GM21360 (cell line): ENCODE results near the gene RAI2.

Experiments used
- ATAC-seq: cut with Tn5 transposase; IDR thresholded peaks from one replicate; pipeline ENCODE4 v1.9.1; 2021; ENCODE audit warnings: mild to moderate bottlenecking, moderate library complexity; ENCODE audit not compliant: unreplicated experiment

The RAI2 gene

GRCh38 chrX:17860811-17861488 lies at the start of gene RAI2:
TSS of gene RAI2 (minus strand) at chrX:17861298. CDS start at chrX:17802010, 59,288 bp downstream.
- no peak for ATAC-seq

- no peak for ATAC-seq
Observed at GRCh38 chrX:17888421-17888820, 27.3 kb upstream of the RAI2 start.

GRCh38 chrX:17882680-17883079 lies 21.6 kb upstream of the RAI2 start:
- no peak for ATAC-seq

- no peak for ATAC-seq
Observed at GRCh38 chrX:17878028-17878670, 17.1 kb upstream of the RAI2 start.

GRCh38 chrX:17876135-17876534 lies 15.0 kb upstream of the RAI2 start:
- no peak for ATAC-seq

GRCh38 chrX:17869580-17869979 lies 8.5 kb upstream of the RAI2 start:
- ATAC-seq: no peak

GRCh38 chrX:17861489-17862011 lies 452 bp upstream of the RAI2 start:
- no peak for ATAC-seq

- ATAC-seq: no peak
Observed at GRCh38 chrX:17860179-17860780, 818 bp downstream of the RAI2 start.

- ATAC-seq: no peak
Observed at GRCh38 chrX:17859609-17860178, 1.4 kb downstream of the RAI2 start.

GRCh38 chrX:17854531-17854930 lies 6.6 kb downstream of the RAI2 start:
- no peak for ATAC-seq

GRCh38 chrX:17854069-17854468 lies 7.0 kb downstream of the RAI2 start:
- no peak for ATAC-seq

- no peak for ATAC-seq
Observed at GRCh38 chrX:17851874-17852273, 9.2 kb downstream of the RAI2 start.

GRCh38 chrX:17848545-17849265 lies 12.4 kb downstream of the RAI2 start:
- ATAC-seq: no peak

- no peak for ATAC-seq
Observed at GRCh38 chrX:17846045-17846444, 15.1 kb downstream of the RAI2 start.

- ATAC-seq: no peak
Observed at GRCh38 chrX:17844236-17844635, 16.9 kb downstream of the RAI2 start.

- ATAC-seq: no peak
Observed at GRCh38 chrX:17842769-17843525, 18.2 kb downstream of the RAI2 start.

GRCh38 chrX:17839269-17839668 lies 21.8 kb downstream of the RAI2 start:
- no peak for ATAC-seq

GRCh38 chrX:17836830-17837229 lies 24.3 kb downstream of the RAI2 start:
- no peak for ATAC-seq

GRCh38 chrX:17833954-17834353 lies 27.1 kb downstream of the RAI2 start:
- ATAC-seq: no peak

- ATAC-seq: no peak
Observed at GRCh38 chrX:17831255-17831654, 29.8 kb downstream of the RAI2 start.
